ENCODE data around the gene RAF1.

- TF ChIP-seq CTCF (IDR thresholded peaks at IDR 0.05) (no peak), EZH2 (IDR thresholded peaks at IDR 0.05; ENCODE audit: borderline replicate concordance, insufficient read depth, low read depth, low read length, poor library complexity, severe bottlenecking) (no peak)
Measured at GRCh38 chr3:12692444-12692843, 28.5 kb upstream of the RAF1 start.

All from B cell (primary cell).